Gastrocnemius medialis (tissue), 4 donors: ENCODE measurements around the gene MEF2C. TPM values are rescaled to one million over a fixed set of nuclear protein-coding genes. Genes with fewer than 3 reads are reported as not detected.

Experiments
- ATAC-seq, 2 donors: fragments of 150-250 bp; one replicate each; pipeline ENCODE4 v1.9.1; 2016
- DNase-seq, 2 donors: peaks; one replicate each; pipeline ENCODE4 v3.0.0-alpha.2; 2019
- H3K27ac ChIP-seq, 4 donors: fragments of 200-600 bp; sonication (generic); 1 replicate in 1 of 4; 2 replicates in 3 of 4; pipeline ENCODE4 v1.5.1; 2016 to 2018; ENCODE audit warnings: mild to moderate bottlenecking in 2 of 4, moderate library complexity in 1 of 4
- H3K27me3 ChIP-seq, 3 donors: fragments of 200-600 bp; sonication (generic) in 2 of 3; 1 replicate in 1 of 3; 2 replicates in 2 of 3; pipeline versions ENCODE4 v1.5.1 to v1.6.0; 2016 to 2019; ENCODE audit warnings: mild to moderate bottlenecking in 1 of 3, moderate library complexity in 1 of 3
- H3K36me3 ChIP-seq, 2 donors: fragments of 200-600 bp; sonication (generic) in 1 of 2; one replicate each; pipeline ENCODE4 v1.5.1; 2017 to 2018
- H3K4me1 ChIP-seq, 2 donors: fragments of 200-600 bp; sonication (generic) in 1 of 2; one replicate each; pipeline ENCODE4 v1.5.1; 2016 to 2017; ENCODE audit warnings: mild to moderate bottlenecking in 2 of 2
- H3K4me3 ChIP-seq, 4 donors: fragments of 200-600 bp; sonication (generic) in 3 of 4; 1 replicate in 1 of 4; 2 replicates in 3 of 4; pipeline ENCODE4 v1.5.1; 2016 to 2019; ENCODE audit warnings: mild to moderate bottlenecking in 2 of 4
- H3K9me3 ChIP-seq, 3 donors: fragments of 200-600 bp; sonication (generic) in 2 of 3; 1 replicate in 1 of 3; 2 replicates in 2 of 3; pipeline ENCODE4 v1.5.1; 2016 to 2019
- CTCF ChIP-seq, 5 experiments: fragments of 450-650 bp in 3 of 5; fragments of 200-600 bp in 2 of 5; sonication (generic) in 2 of 5; IDR thresholded peaks in 4 of 5; conservative IDR thresholded peaks in 1 of 5; 1 replicate in 4 of 5; 2 replicates in 1 of 5; pipeline ENCODE4 v1.5.1; 2016 to 2019; ENCODE audit warnings: antibody characterized with exemption in 5 of 5, mild to moderate bottlenecking in 3 of 5, moderate library complexity in 3 of 5
- POLR2A ChIP-seq, 2 donors: fragments of 450-650 bp; IDR thresholded peaks; one replicate each; pipeline ENCODE4 v1.6.1; 2017; ENCODE audit warnings: antibody characterized with exemption in 2 of 2, mild to moderate bottlenecking in 2 of 2, moderate library complexity in 2 of 2
- in situ Hi-C, 4 donors: fragments of 200-750 bp; cut with MboI; loops; one replicate each; pipeline versions ENCODE4 v1.15.0 to v1.8.0; 2017; ENCODE audit warnings: low sequenced_read_pairs in 4 of 4
- intact Hi-C: fragments of 100-400 bp; cut with DNase I; formaldehyde crosslinking; loops from one replicate; pipeline ENCODE4 v1.15.1; 2023; ENCODE audit warnings: low total_unique reads
- total RNA-seq, 4 donors: library from RNA; depleted of rRNA; stranded (reverse); fragments of >200 nt; gene quantifications; one replicate each; pipeline versions ENCODE4 v1.1.0 to v1.2.3, GENCODE V29; 2016

MEF2C gene
- total RNA-seq, 4 donors from 2014 or later: 63.8 to 192 (median 128) TPM

GRCh38 chr5:88765171-88765570, 117.8 kb downstream of the MEF2C start:
- intact Hi-C loops: no loop called here
- in situ Hi-C loops: no loop called here
- ATAC-seq (no peak), DNase-seq (no peak)
- H3K27ac ChIP-seq: peak overlapping the region in 3 of 4 donors; percentile 36 to 88 (median 52)
- peaks cover 5 to 40% of the 10 kb centered on the region in 2 donors for H3K4me1 ChIP-seq
- TF ChIP-seq CTCF (IDR thresholded peaks at IDR 0.05 in 4 of 5, conservative IDR thresholded peaks at IDR 0.05 in 1 of 5): no peak
- no peak for TF ChIP-seq POLR2A (IDR thresholded peaks at IDR 0.05)
- no peaks in the 10 kb centered on the region for H3K9me3 ChIP-seq
- peaks cover 0 to 11% of the 10 kb centered on the region in 2 donors for H3K36me3 ChIP-seq
- no peak overlapping the region for H3K4me3 ChIP-seq
- no peaks in the 10 kb centered on the region for H3K27me3 ChIP-seq

- in situ Hi-C loops (no loop called here), intact Hi-C loops (no loop called here)
- ATAC-seq (peak in 1 of 2 donors; percentile 37), DNase-seq (no peak)
- Histone ChIP-seq H3K27me3 (no peaks in the 10 kb centered on the region), H3K27ac (peak overlapping the region; percentile 67 to 88 (median 76)), H3K4me3 (no peak overlapping the region), H3K9me3 (no peaks in the 10 kb centered on the region), H3K4me1 (peaks cover 5 to 31% of the 10 kb centered on the region in 2 donors), H3K36me3 (peaks cover 0 to 25% of the 10 kb centered on the region in 2 donors)
- TF ChIP-seq CTCF (IDR thresholded peaks at IDR 0.05 in 4 of 5, conservative IDR thresholded peaks at IDR 0.05 in 1 of 5) (no peak), POLR2A (IDR thresholded peaks at IDR 0.05) (no peak)
Observed at GRCh38 chr5:88761939-88762338, 121.0 kb downstream of the MEF2C start.

GRCh38 chr5:88761269-88761850, 121.6 kb downstream of the MEF2C start:
- peaks cover 11 to 31% of the 10 kb centered on the region in 2 donors for H3K4me1 ChIP-seq
- intact Hi-C loops: no loop called here
- no peak for TF ChIP-seq POLR2A (IDR thresholded peaks at IDR 0.05)
- no peak overlapping the region for H3K4me3 ChIP-seq
- ATAC-seq (peak; percentile 39 to 41), DNase-seq (no peak)
- in situ Hi-C loops: no loop called here
- H3K27me3 ChIP-seq: no peaks in the 10 kb centered on the region
- peaks cover 0 to 25% of the 10 kb centered on the region in 2 donors for H3K36me3 ChIP-seq
- no peaks in the 10 kb centered on the region for H3K9me3 ChIP-seq
- peak overlapping the region; percentile 67 to 88 (median 76) for H3K27ac ChIP-seq

- H3K27ac ChIP-seq: peak overlapping the region; percentile 67 to 88 (median 76)
- intact Hi-C loops: no loop called here
- in situ Hi-C loops: no loop called here
- H3K36me3 ChIP-seq: peaks cover 0 to 25% of the 10 kb centered on the region in 2 donors
- no peaks in the 10 kb centered on the region for H3K27me3 ChIP-seq
- ATAC-seq (no peak), DNase-seq (no peak)
- peaks cover 11 to 33% of the 10 kb centered on the region in 2 donors for H3K4me1 ChIP-seq
- H3K9me3 ChIP-seq: no peaks in the 10 kb centered on the region
- no peak overlapping the region for H3K4me3 ChIP-seq
- TF ChIP-seq CTCF (IDR thresholded peaks at IDR 0.05 in 4 of 5, conservative IDR thresholded peaks at IDR 0.05 in 1 of 5) (no peak), POLR2A (IDR thresholded peaks at IDR 0.05) (no peak)
Observed at GRCh38 chr5:88760527-88760926, 122.5 kb downstream of the MEF2C start.

GRCh38 chr5:88758591-88758990, 124.4 kb downstream of the MEF2C start:
- intact Hi-C loops: no loop called here
- Histone ChIP-seq H3K36me3 (peaks cover 0 to 25% of the 10 kb centered on the region in 2 donors), H3K4me1 (peaks cover 11 to 33% of the 10 kb centered on the region in 2 donors), H3K4me3 (no peak overlapping the region), H3K27ac (peak overlapping the region; percentile 34 to 88 (median 50)), H3K9me3 (no peaks in the 10 kb centered on the region), H3K27me3 (no peaks in the 10 kb centered on the region)
- no peak for ATAC-seq
- TF ChIP-seq POLR2A (IDR thresholded peaks at IDR 0.05) (no peak), CTCF (IDR thresholded peaks at IDR 0.05 in 4 of 5, conservative IDR thresholded peaks at IDR 0.05 in 1 of 5) (no peak)
- in situ Hi-C loops: no loop called here
- DNase-seq: no peak
